ENCODE results near the gene FNDC8. TPM values are rescaled to one million over a fixed set of nuclear protein-coding genes. Genes with fewer than 3 reads are reported as not detected.

FNDC8 gene
- total RNA-seq, 2 donors from 2014 or later, result not detected

DNA sequence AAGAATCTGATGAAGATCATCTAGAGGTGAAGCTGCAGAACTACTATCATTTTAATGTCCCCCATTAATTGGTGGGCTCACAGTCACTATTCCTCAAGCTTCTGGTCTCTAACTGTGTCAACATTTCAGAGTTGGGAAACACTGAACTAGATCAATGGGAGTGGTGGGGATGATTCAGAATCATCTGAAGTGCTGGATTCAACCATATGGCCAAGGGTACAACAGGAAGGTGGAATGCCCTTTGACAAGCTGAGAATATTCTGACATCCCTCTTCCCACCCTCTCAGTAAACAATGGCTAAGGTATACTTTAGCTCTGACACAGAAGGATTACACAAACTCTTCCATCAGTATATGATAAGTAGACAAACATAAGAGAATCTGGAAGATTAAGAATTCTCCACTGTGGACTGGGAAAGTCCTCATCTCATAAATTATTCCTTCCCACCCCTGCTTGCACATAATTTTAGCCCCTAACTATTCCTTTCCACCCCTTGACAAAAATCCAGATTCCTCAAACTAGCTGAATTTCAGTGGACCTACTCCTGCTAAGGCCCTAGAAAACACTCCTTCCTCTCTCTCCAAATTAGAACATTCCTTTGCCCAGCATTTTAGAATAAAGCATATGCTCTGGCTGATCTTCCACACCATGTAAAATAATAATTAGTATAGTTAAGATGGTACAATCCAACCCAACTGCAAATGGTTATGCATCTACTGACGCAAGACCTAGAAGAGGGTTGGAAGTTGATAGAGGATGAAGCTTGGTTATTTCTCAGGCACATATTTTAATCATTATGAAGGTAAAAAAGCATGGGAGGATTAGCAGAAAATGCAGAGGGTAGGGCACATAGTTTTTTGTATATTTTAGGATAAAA, 41.6 kb upstream of the FNDC8 start:
- Histone ChIP-seq H3K27ac (no peak overlapping the region), H3K27me3 (no peaks in the 10 kb centered on the region), H3K4me1 (peaks cover 0 to 14% of the 10 kb centered on the region in 2 donors), H3K9me3 (no peaks in the 10 kb centered on the region), H3K4me3 (no peak overlapping the region), H3K36me3 (no peaks in the 10 kb centered on the region)
- TF ChIP-seq, protein P1, sequence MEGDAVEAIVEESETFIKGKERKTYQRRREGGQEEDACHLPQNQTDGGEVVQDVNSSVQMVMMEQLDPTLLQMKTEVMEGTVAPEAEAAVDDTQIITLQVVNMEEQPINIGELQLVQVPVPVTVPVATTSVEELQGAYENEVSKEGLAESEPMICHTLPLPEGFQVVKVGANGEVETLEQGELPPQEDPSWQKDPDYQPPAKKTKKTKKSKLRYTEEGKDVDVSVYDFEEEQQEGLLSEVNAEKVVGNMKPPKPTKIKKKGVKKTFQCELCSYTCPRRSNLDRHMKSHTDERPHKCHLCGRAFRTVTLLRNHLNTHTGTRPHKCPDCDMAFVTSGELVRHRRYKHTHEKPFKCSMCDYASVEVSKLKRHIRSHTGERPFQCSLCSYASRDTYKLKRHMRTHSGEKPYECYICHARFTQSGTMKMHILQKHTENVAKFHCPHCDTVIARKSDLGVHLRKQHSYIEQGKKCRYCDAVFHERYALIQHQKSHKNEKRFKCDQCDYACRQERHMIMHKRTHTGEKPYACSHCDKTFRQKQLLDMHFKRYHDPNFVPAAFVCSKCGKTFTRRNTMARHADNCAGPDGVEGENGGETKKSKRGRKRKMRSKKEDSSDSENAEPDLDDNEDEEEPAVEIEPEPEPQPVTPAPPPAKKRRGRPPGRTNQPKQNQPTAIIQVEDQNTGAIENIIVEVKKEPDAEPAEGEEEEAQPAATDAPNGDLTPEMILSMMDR (IDR thresholded peaks at IDR 0.05), result no peak
- no peak for DNase-seq (ENCODE audit: low spot score)

DNA sequence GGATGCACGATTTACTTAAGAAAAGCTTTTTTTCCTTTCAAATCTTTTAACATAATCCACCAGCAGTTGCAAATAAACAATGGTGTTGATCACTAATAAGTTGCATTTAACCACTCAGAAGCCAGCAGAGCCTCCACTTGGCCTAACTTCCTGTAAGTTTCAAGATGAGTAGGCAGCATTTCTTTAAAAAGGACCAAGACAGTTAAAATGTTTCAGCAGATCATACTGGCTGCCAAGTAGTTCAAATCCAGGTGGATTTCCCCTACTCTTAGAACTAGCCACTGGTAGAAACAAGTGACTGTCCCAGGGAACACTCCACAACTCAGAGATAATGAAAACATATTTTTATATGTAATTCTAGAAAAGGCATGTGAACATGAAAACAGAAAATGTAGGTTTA, 40.9 kb upstream of the FNDC8 start:
- TF ChIP-seq, protein P1 (IDR thresholded peaks at IDR 0.05), result no peak
- H3K36me3 ChIP-seq, result no peaks in the 10 kb centered on the region
- no peaks in the 10 kb centered on the region for H3K9me3 ChIP-seq
- no peak overlapping the region for H3K4me3 ChIP-seq
- H3K27me3 ChIP-seq, result no peaks in the 10 kb centered on the region
- H3K27ac ChIP-seq, result no peak overlapping the region
- DNase-seq (ENCODE audit: low spot score), result no peak
- H3K4me1 ChIP-seq, result peaks cover 0 to 10% of the 10 kb centered on the region in 2 donors

DNA sequence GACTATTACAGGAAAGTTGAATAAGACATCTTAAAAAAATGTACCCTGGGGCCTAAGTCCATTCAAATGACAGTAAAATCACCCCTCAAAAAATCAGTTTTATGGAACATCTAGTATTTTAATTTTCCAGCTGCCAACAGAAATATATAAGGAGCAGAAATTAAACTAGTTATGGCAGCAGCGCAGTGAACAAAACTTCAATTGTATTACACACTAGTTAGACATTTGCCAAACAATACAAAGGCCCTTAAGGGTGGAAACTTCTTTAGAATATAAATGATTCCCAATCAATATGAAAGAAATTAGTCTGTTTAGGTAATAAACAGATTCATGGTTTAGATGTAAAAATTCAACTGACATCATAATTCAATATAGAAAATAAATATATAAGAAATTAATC, 39.8 kb upstream of the FNDC8 start:
- peaks cover 0 to 10% of the 10 kb centered on the region in 2 donors for H3K4me1 ChIP-seq
- H3K9me3 ChIP-seq, result no peaks in the 10 kb centered on the region
- no peak for DNase-seq (ENCODE audit: low spot score)
- H3K4me3 ChIP-seq, result no peak overlapping the region
- TF ChIP-seq, protein P1 (IDR thresholded peaks at IDR 0.05), result no peak
- no peak overlapping the region for H3K27ac ChIP-seq
- no peaks in the 10 kb centered on the region for H3K36me3 ChIP-seq
- no peaks in the 10 kb centered on the region for H3K27me3 ChIP-seq

DNA sequence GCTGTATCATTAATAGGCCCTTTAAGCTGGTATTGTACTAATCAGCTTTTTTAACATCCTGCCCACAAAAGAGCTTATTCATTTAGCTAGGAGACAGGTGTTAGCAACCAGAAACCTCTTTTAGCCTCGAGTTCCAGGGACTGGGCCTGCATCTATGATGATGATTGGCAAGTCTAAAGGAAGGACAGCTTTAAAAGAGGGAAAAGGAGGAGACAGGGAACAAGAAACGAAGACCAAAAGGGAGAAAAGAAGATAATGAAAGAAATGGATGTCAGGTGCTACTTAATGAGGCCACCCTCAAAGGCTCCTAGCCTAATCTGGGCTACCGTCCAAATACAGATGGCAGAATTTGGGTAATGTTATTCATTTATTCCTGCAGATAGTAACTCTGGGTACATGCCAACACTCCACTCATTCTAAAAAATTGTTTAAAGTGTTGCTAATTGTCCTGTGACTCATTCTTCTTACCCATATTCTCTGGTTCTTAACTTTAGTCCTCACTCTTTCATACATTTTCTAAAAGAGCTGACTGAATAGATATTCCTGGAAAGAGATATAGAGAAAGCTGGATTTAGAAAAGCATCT, 39.2 kb upstream of the FNDC8 start:
- Histone ChIP-seq H3K36me3 (no peaks in the 10 kb centered on the region), H3K4me3 (no peak overlapping the region), H3K27ac (no peak overlapping the region), H3K4me1 (peaks cover 0 to 10% of the 10 kb centered on the region in 2 donors), H3K9me3 (no peaks in the 10 kb centered on the region), H3K27me3 (no peaks in the 10 kb centered on the region)
- TF ChIP-seq, protein P1 (IDR thresholded peaks at IDR 0.05), result no peak
- no peak for DNase-seq (ENCODE audit: low spot score)

DNA sequence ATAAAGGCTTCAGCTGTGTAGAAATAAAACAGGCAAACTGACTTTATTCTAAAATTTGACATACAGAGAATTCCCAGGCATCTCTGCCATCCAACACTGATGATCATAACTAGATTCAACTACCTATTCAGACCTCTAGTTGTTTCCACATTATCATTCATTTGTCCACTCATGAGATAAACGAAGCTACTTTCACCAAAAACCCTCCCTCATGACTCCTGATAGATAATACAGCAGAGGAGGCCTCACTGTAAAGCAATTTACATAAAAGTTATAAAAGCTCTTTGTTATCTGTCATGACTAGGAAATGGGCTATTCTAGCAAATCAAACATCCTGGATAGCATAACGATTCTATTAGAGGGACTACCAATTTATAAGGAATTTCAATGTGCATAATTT, 38.3 kb upstream of the FNDC8 start:
- TF ChIP-seq, protein P1 (IDR thresholded peaks at IDR 0.05), result no peak
- Histone ChIP-seq H3K27ac (no peak overlapping the region), H3K36me3 (no peaks in the 10 kb centered on the region), H3K4me1 (peaks cover 0 to 15% of the 10 kb centered on the region in 2 donors), H3K27me3 (no peaks in the 10 kb centered on the region), H3K4me3 (no peak overlapping the region), H3K9me3 (no peaks in the 10 kb centered on the region)
- no peak for DNase-seq (ENCODE audit: low spot score)

Measured in right atrium auricular region (tissue), 2 donors.